Stimulated activated CD8-positive, alpha-beta memory T cell treated with anti-CD3 and anti-CD28 coated beads, Interleukin-15, amount 100 ng/mL, for 1 hour (primary cell): ENCODE data around the gene UPB1.

Experiments used
- DNase-seq: peaks from one replicate; pipeline ENCODE4 v3.0.0-alpha.2; 2020; ENCODE audit warnings: low read depth

Gene UPB1

GRCh38 chr22:24494528-24495364 lies at the start of gene UPB1:
TSS of gene UPB1 (plus strand) at chr22:24495332. CDS start at chr22:24495404, 72 bp downstream.
- no peak for DNase-seq

- DNase-seq: no peak
Measured at GRCh38 chr22:24445481-24446259, 49.5 kb upstream of the UPB1 start.

- no peak for DNase-seq
Measured at GRCh38 chr22:24446260-24446611, 48.9 kb upstream of the UPB1 start.

- no peak for DNase-seq
Measured at GRCh38 chr22:24450610-24451009, 44.5 kb upstream of the UPB1 start.

GRCh38 chr22:24451162-24451561 lies 44.0 kb upstream of the UPB1 start:
- no peak for DNase-seq

GRCh38 chr22:24453853-24454252 lies 41.3 kb upstream of the UPB1 start:
- no peak for DNase-seq

- DNase-seq: no peak
Measured at GRCh38 chr22:24455039-24455438, 40.1 kb upstream of the UPB1 start.

- DNase-seq: no peak
Measured at GRCh38 chr22:24455751-24456426, 39.2 kb upstream of the UPB1 start.

GRCh38 chr22:24457894-24458420 lies 37.2 kb upstream of the UPB1 start:
- no peak for DNase-seq

- DNase-seq: no peak
Measured at GRCh38 chr22:24459911-24460310, 35.2 kb upstream of the UPB1 start.

- DNase-seq: no peak
Measured at GRCh38 chr22:24460418-24461089, 34.6 kb upstream of the UPB1 start.

GRCh38 chr22:24463071-24463760 lies 31.9 kb upstream of the UPB1 start:
- DNase-seq: no peak

- DNase-seq: no peak
Measured at GRCh38 chr22:24465566-24465965, 29.6 kb upstream of the UPB1 start.

- no peak for DNase-seq
Measured at GRCh38 chr22:24465975-24466374, 29.2 kb upstream of the UPB1 start.

GRCh38 chr22:24466716-24467328 lies 28.3 kb upstream of the UPB1 start:
- no peak for DNase-seq

GRCh38 chr22:24467340-24467739 lies 27.8 kb upstream of the UPB1 start:
- DNase-seq: no peak

GRCh38 chr22:24471570-24471969 lies 23.6 kb upstream of the UPB1 start:
- no peak for DNase-seq

- DNase-seq: no peak
Measured at GRCh38 chr22:24473284-24473683, 21.8 kb upstream of the UPB1 start.

- no peak for DNase-seq
Measured at GRCh38 chr22:24474221-24474620, 20.9 kb upstream of the UPB1 start.

GRCh38 chr22:24474649-24475255 lies 20.4 kb upstream of the UPB1 start:
- no peak for DNase-seq
